ENCODE results near the gene METTL2B. TPM values are rescaled to one million over a fixed set of nuclear protein-coding genes. Genes with fewer than 3 reads are reported as not detected.
A peak's percentile ranks its signal among the peaks of the same experiment; 100 is the strongest.

The METTL2B gene
- total and polyA plus RNA-seq, 2 donors (not counting 1 experiment from before 2014, with no cell fraction given): 8.9 to 22.7 TPM

DNA sequence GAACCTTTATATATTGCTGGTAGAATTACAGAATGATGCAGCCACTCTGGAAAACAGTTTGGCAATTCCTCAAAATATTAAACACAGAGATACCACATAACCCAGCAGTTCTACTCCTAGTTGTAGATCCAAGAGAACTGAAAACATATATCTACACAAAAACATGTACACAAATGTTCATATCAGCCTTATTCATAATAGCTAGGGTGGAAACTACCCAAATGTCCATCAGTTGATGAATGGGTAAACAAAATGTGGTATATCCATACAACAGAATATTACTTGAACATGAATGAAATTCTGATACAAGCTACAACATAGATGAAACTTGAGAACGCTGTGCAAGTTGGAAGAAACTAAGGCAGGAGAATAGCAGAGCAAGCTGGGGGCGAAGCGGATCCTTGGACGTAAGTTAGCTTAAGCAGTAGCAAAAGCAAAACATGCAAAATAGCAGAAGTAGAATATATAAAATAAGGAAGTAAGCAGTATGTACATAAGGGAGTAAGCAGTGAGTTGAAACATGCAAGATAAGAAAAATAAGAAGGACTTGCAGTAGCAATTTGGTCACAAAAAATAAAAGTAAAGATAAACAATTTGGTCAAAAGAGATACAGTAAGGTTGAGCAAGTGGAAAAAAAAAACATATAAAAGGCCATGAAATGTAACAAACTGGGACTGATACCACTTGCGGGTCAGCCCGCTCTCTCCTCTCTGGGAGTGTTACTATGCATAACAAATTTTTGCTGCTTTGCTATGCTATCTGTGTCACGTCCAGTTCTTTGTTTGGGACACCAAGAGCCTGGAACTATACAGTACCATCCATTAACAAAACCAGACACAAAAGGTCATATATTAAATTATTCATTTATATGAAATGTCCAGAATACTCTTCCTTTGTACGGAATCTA lies 38.9 kb upstream of the METTL2B start:
- no peaks in the 10 kb centered on the region for H3K9me3 Mint-ChIP-seq (ENCODE audit: insufficient read depth)
- H4K20me1 ChIP-seq (ENCODE audit: control insufficient read depth, insufficient read depth, low read length, poor library complexity, severe bottlenecking): no peaks in the 10 kb centered on the region
- peak overlapping the region; percentile 42 for H2AFZ ChIP-seq (ENCODE audit: insufficient read depth, low read depth, low read length, poor library complexity, severe bottlenecking)
- H3K9ac ChIP-seq (ENCODE audit: low read length): peak overlapping the region; percentile 37
- no peaks in the 10 kb centered on the region for H3K36me3 ChIP-seq (replicated peaks in 1 of 2; ENCODE audit: control extremely low read depth in 1 of 2, control insufficient read depth in 1 of 2, extremely low read depth in 1 of 2, insufficient read depth in 2 of 2, low read length in 1 of 2)
- no peaks in the 10 kb centered on the region for H3K27me3 ChIP-seq (replicated peaks in 1 of 4; ENCODE audit: control extremely low read depth in 1 of 4, control insufficient read depth in 3 of 4, insufficient read depth in 4 of 4, low read length in 3 of 4)
- DNase-seq: peak; percentile 68
- H3K4me1 ChIP-seq (ENCODE audit: control insufficient read depth in 2 of 2, insufficient read depth in 2 of 2, low read length in 2 of 2): peaks cover 19 to 24% of the 10 kb centered on the region in 2 donors
- no peak for TF ChIP-seq EZH2 (IDR thresholded peaks at IDR 0.05; ENCODE audit: borderline replicate concordance, insufficient read depth, low read depth, low read length, poor library complexity, severe bottlenecking)
- TF ChIP-seq, protein P1, sequence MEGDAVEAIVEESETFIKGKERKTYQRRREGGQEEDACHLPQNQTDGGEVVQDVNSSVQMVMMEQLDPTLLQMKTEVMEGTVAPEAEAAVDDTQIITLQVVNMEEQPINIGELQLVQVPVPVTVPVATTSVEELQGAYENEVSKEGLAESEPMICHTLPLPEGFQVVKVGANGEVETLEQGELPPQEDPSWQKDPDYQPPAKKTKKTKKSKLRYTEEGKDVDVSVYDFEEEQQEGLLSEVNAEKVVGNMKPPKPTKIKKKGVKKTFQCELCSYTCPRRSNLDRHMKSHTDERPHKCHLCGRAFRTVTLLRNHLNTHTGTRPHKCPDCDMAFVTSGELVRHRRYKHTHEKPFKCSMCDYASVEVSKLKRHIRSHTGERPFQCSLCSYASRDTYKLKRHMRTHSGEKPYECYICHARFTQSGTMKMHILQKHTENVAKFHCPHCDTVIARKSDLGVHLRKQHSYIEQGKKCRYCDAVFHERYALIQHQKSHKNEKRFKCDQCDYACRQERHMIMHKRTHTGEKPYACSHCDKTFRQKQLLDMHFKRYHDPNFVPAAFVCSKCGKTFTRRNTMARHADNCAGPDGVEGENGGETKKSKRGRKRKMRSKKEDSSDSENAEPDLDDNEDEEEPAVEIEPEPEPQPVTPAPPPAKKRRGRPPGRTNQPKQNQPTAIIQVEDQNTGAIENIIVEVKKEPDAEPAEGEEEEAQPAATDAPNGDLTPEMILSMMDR (IDR thresholded peaks at IDR 0.05): no peak
- H3K27ac Mint-ChIP-seq: peak overlapping the region; percentile 87
- intact Hi-C loops (cut with micrococcal nuclease): loop anchor here (1.0 kb wide), 1 partner anchor 18 kb away; the partner anchor contains the start of gene HILPDA
- POLR2A ChIA-PET: interaction anchor here (0.8 to 1.2 kb wide), 2 partner anchors 18 kb away, joined by 4 read pairs; partner anchors contain the start of gene HILPDA
- H3K9me3 ChIP-seq (ENCODE audit: control extremely low read depth in 1 of 3, control insufficient read depth in 2 of 3, insufficient read depth in 1 of 3, low read length in 2 of 3): no peaks in the 10 kb centered on the region
- peak overlapping the region; percentile 60 to 65 for H3K27ac ChIP-seq (ENCODE audit: low read length in 2 of 2)
- ATAC-seq (ENCODE audit: low read depth): peak; percentile 93
- H3K4me3 ChIP-seq (ENCODE audit: control extremely low read depth in 1 of 5, extremely low read depth in 1 of 5, insufficient read depth in 1 of 5, low read depth in 2 of 5, low read length in 4 of 5): peak overlapping the region in 4 of 5 experiments; percentile 11 to 55 (median 38)
- no peaks in the 10 kb centered on the region for H3K27me3 Mint-ChIP-seq
- WGBS (ENCODE audit: insufficient coverage): 0% methylated on average over 3 of the region's 8 CpGs
- no peaks in the 10 kb centered on the region for H3K79me2 ChIP-seq (ENCODE audit: control insufficient read depth, insufficient read depth, low read length)
- CTCF ChIA-PET: interaction anchor here (1.7 to 11.8 kb wide), 4 partner anchors 11 to 23 kb away, joined by 5 to 133 read pairs (median 15); no protein-coding TSS in a partner anchor
- H3K4me3 Mint-ChIP-seq: peak overlapping the region; percentile 65
- peaks cover 23% of the 10 kb centered on the region for H3K4me1 Mint-ChIP-seq
- peak overlapping the region; percentile 70 for H3K4me2 ChIP-seq (replicated peaks; ENCODE audit: low read depth, low read length, poor library complexity, severe bottlenecking)

DNA sequence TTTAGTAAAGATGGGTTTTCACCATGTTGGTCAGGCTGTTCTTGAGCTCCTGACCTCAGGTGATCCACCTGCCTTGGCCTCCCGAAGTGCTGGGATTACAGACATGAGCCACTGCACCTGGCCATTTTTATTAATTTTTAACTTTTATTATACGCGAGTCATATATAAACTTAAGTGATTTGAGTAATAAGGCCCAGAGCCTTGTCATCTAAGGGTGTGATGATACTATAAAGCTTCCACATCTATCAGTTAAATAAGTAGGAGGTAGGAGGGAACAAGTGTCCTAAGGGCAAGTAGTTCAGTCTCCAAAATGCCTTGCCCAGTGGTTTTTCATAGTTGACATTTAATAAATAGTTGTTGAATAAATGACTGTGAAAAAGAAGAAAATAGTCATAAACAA lies 34.2 kb upstream of the METTL2B start:
- DNase-seq (no peak), ATAC-seq (ENCODE audit: low read depth) (no peak)
- H4K20me1 ChIP-seq (ENCODE audit: control insufficient read depth, insufficient read depth, low read length, poor library complexity, severe bottlenecking): no peaks in the 10 kb centered on the region
- H3K79me2 ChIP-seq (ENCODE audit: control insufficient read depth, insufficient read depth, low read length): no peaks in the 10 kb centered on the region
- no peaks in the 10 kb centered on the region for H3K9me3 ChIP-seq (ENCODE audit: control extremely low read depth in 1 of 3, control insufficient read depth in 2 of 3, insufficient read depth in 1 of 3, low read length in 2 of 3)
- H3K4me3 Mint-ChIP-seq: no peak overlapping the region
- H2AFZ ChIP-seq (ENCODE audit: insufficient read depth, low read depth, low read length, poor library complexity, severe bottlenecking): no peak overlapping the region
- H3K4me1 ChIP-seq (ENCODE audit: control insufficient read depth in 2 of 2, insufficient read depth in 2 of 2, low read length in 2 of 2): peaks cover 18 to 28% of the 10 kb centered on the region in 2 donors
- no peaks in the 10 kb centered on the region for H3K27me3 Mint-ChIP-seq
- H3K4me1 Mint-ChIP-seq: peaks cover 24% of the 10 kb centered on the region
- POLR2A ChIA-PET: no interaction called here
- H3K36me3 ChIP-seq (replicated peaks in 1 of 2; ENCODE audit: control extremely low read depth in 1 of 2, control insufficient read depth in 1 of 2, extremely low read depth in 1 of 2, insufficient read depth in 2 of 2, low read length in 1 of 2): no peaks in the 10 kb centered on the region
- H3K9me3 Mint-ChIP-seq (ENCODE audit: insufficient read depth): no peaks in the 10 kb centered on the region
- no CpG with 5 or more reads among the region's 3 CpGs for WGBS (ENCODE audit: insufficient coverage)
- no peak overlapping the region for H3K4me3 ChIP-seq (ENCODE audit: control extremely low read depth in 1 of 5, extremely low read depth in 1 of 5, insufficient read depth in 1 of 5, low read depth in 2 of 5, low read length in 4 of 5)
- intact Hi-C loops (cut with micrococcal nuclease): no loop called here
- no peak overlapping the region for H3K9ac ChIP-seq (ENCODE audit: low read length)
- H3K4me2 ChIP-seq (replicated peaks; ENCODE audit: low read depth, low read length, poor library complexity, severe bottlenecking): no peak overlapping the region
- no peaks in the 10 kb centered on the region for H3K27me3 ChIP-seq (replicated peaks in 1 of 4; ENCODE audit: control extremely low read depth in 1 of 4, control insufficient read depth in 3 of 4, insufficient read depth in 4 of 4, low read length in 3 of 4)
- CTCF ChIA-PET: interaction anchor here (7.6 to 11.8 kb wide), 2 partner anchors 15 to 18 kb away, joined by 46 to 133 read pairs; no protein-coding TSS in a partner anchor
- no peak for TF ChIP-seq EZH2 (IDR thresholded peaks at IDR 0.05; ENCODE audit: borderline replicate concordance, insufficient read depth, low read depth, low read length, poor library complexity, severe bottlenecking)
- TF ChIP-seq, protein P1 (IDR thresholded peaks at IDR 0.05): no peak
- H3K27ac Mint-ChIP-seq: no peak overlapping the region
- no peak overlapping the region for H3K27ac ChIP-seq (ENCODE audit: low read length in 2 of 2)

Data from B cell (primary cell).